Stimulated activated CD4-positive, alpha-beta T cell treated with anti-CD3 and anti-CD28 coated beads, Interleukin-1b, Interleukin-23, amount 100 ng/mL, for 24 hours (primary cell): ENCODE results near the gene SP140.
"Not testable (repeated sequence)": the region's sequence is repeated elsewhere in the genome, so short reads cannot be mapped to it uniquely, and the experiment has no call there.

Source experiments
- DNase-seq, 4 experiments: peaks; one replicate each; pipeline ENCODE4 v3.0.0-alpha.2; 2020; ENCODE audit warnings: low read depth in 4 of 4, low spot score in 1 of 4

SP140 gene

DNA sequence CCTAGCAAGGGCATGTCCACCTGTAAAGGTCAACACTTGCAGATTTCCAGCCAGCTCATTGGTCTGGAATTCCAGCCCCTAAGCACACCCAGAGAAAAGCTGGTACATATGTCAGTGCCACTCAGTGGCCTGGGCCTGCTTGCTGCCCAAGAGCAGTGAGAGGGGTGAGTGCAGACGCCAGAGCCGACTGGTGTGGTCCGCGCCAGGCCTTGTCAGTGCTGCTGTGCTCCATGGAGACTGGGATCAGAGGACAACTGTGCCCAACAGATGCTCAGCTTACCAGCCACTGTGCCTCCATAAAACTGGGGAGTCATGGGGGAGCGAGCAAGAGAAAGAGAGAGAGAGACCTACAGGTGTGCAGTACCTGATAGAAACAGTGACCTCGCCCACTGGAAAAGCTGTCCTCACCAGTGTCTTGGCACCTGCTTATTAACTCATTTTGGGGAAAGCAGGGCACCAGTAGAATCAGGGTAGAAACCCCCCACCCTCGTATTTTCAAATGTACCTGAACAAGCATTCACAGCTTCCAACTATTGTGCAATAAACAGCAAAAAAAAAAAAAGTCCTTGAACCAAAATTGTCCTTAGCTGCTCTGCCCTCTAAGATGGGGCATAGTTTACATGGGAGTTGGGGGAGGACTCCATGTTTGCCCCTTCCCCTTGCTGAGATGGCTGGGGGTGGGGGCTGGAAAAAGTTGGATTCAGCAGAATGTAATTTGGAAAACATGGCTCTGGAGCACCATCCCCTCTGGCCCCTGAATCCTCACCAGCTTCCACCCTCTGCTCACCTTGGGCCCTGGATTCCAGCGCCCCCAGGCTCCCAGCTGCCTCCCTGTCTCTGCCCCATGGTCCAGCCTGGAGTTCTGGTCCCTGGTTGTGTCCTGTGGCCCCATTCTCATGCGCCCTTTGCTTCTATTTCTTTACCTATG, 100.0 kb downstream of the SP140 start:
- no peak for DNase-seq

DNA sequence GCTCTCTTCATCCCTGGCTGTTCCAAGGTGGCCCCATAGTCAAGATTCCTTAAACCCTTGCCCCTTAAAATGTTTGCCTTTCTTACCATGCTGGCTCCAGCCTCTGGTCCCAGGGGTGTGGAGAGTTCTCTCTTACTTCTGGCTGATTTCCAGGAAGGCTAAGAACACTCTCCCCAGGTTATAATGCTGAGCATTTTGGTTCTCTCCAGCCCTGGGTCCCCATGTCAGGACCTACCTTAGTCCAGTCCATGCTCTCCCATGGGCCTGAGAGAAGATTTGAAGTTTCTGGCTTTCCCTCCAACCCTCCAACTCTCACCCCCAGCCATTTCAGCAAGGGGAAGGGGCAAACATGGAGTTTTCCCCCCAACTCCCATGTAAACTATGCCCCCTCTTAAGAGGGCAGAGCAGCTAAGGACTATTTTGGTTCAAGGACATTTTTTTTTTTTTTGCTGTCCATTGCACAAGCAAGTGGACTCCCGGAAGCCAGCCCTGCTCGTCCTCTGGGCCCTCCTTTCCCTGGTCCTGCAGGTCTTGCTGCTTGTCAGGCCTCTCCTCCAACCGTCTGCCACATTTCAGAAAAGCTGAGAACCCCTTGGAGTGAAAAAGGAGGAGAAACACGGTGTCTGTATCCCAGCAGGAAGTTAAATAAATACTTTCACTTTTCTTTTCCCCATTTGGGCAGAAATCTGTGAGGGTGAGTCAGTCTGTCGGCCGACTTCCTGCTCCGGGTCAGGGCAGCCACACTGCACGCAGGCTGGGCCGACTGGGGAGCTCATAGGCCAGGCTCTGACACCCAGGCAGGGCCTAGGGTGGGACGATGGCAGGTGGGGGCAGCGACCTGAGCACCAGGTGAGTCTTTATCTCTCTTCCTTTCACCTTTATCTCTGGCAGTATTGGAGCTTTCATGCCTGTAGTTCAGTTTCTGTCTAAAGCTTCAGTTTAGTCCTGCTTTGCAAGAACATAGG, 101.2 kb downstream of the SP140 start, which contains the start of gene SP140L:
SP140L (plus strand) TSS at position 741 of the 965 bp plus-strand sequence; CDS start at position 818, 77 bp downstream.
- DNase-seq = peak; percentile 33 to 65 (median 54)

DNA sequence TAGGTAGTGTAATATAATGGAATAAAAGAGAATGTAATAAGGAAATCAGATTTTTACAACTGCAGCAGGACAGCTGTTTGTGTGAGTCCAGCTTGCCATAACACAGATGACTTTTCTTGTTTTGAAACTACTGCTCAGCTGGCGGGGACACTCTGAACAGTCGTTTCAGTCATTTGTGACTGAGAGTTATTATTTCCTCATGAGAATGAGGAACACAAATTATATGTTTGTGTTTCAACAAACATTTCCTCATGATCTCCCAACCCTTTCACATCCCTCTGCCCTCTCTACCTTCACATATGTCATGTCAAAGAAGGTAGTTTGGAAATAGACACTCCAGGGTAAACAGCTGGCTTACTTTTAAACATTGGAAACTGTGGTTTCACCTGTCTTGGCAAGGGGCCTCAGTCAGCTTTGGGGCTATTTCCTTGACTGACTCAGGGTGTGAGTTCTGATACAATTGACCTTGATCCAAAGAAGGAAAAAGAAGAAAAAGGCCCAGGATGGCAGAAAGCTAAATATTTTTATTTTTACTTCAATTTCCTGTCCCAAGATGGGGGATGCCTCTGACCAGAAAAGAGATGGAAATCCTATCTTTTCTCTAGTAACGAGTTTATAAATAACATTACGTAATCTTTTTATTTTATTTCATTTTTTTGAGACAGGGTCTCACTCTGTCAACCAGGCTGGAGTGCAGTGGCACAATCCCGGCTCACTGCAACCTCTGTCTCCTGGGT, 102.0 kb downstream of the SP140 start:
- no peak for DNase-seq

DNA sequence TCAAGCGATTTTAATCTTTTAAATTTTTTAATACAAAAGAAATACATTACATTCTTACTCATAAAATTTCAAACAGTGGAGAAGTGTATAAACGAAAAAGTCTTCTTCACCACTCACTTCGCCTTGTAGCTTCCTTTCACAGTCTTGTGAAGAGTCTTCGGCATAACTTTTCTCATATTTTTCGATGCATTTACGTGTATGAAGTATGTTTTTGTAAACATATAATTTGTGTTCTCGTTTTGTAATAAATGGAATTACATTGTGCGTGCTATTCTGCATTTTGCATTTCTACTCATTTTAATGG, 102.6 kb downstream of the SP140 start:
- DNase-seq = no peak

DNA sequence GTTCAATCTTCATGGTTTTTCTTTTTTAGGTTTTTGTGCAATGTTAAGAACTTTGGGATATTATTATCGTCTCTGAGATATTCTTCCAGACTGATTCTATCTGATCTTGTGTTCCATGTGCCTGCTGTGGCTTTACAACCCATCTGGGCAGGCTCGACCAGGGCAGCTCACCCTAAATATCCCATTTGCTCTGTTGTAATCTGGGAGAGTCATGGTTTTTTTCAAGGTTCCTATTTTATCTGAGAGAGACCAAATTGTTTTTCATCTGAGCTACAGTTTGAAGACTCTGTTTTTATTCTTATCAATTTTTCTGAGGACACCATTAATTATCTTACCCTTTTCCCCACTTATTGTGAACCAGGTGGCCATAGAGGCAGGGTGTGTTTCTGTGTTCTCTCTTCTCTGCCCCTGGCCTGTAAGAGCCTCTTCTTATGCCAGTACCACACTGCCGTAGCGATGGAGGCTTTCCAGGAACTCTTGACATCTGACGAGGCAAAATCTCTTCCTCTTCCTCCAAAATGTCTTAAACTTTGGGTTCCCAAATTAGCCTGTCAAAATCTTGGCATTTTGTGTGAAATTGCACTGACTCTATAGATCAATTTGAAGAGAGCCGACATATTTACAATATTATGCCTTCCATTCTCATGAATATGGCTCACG, 104.5 kb downstream of the SP140 start:
- DNase-seq = no peak

DNA sequence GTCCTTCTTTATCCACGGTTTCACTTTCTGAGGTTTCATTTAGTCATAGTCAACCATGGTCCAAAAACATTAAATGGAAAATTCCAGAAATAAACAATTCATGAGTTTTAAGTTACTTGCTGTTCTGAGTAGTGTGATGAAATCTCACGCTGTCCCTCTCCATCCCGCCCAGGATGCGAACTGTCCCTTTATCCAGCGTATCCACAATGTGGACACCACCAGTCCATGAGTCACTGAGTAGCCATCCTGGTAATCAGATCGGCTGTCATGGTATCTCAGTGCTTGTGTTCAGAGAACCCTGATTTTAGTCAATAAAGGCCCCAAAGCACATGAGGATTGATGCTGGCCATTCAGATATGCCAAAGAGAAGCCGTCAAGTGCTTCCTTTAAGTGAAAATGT, 105.2 kb downstream of the SP140 start:
- no peak for DNase-seq

DNA sequence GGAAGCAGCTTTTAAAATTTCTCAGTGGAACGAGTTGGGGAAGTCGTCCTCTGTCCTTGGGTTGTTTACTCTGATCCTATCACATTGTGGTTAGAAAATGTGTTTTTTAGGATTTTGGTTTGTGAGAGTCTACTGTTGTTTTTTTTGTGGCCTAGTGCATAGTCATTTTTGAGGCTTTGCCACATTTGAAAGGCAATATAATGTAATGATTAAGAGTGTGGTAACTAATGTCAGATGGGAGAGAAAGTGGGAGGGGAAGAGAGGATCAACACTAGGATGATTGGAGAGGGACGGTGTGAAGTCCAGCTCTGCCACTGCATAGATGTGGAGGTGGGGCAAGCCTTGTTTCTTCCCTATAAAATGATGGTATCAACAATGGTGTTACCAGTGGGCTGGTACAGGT, 109.9 kb downstream of the SP140 start:
- no peak for DNase-seq

DNA sequence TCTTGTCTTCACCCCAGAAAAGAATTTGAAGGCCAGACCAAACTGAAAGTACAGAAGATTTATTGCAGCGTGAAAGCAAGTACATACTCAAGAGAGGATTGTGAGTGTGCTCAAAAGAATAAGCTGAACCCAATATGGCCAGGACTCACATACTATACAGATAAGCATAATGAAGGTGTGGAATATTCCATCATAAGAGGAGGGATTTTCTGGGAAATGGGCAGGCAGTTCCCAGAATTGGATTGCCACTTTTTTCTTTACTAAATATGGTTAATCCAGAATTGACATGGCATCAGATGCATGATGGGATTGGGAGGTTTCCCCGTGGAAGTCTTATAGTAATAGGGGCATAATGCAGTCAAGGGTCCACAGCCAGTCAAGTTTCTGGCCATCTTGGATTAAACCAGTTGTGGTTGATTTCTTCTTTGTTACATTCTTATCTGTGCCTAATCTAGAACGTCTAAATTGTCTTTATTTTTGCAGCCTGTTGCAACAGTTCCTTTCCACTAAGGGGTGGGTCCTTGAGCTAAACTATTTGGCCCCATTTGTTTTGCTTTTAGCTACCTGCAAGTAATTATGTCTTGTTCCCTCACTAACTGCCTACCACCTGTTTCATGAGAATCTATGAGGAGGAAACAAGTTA, 110.4 kb downstream of the SP140 start:
- DNase-seq = no peak

DNA sequence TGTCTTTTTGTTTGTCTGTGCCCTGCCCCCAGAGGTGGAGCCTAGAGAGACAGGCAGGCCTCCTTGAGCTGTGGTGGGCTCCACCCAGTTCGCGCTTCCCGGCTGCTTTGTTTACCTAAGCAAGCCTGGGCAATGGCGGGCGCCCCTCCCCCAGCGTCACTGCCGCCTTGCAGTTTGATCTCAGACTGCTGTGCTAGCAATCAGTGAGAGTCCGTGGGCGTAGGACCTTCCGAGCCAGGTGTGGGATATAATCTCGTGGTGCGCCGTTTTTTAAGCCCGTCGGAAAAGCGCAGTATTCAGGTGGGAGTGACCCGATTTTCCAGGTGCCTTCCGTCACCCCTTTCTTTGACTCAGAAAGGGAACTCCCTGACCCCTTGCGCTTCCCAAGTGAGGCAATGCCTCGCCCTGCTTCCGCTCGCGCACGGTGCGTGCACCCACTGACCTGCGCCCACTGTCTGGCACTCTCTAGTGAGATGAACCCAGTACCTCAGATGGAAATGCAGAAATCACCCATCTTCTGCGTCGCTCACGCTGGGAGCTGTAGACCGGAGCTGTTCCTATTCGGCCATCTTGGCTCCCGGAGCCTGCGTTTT, 116.5 kb downstream of the SP140 start:
- DNase-seq = not testable (repeated sequence)

DNA sequence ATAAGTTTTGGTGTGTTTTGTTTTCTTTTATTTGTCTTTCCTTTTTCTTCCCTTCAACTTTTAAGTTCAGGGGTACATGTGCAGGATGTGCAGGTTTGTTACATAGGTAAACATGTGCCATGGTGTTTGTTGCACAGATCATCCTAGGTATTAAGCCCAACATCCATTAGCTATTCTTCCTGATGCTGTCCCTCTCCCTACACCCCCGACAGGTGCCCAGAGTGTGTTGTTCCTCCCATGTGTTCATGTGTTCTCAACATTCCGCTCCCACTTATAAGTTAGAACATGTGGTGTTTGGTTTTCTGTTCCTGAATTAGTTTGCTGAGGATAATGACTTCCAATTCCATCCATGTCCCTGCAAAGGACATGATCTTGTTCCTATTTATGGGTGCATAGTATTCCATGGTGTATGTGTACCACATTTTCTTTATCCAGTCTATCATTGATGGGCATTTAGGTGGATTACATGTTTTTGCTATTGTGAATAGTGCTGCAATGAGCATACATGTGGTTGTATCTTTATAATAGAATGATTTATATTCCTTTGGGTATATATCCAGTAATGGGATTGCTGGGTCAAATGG, 117.6 kb downstream of the SP140 start:
- DNase-seq = not testable (repeated sequence)

DNA sequence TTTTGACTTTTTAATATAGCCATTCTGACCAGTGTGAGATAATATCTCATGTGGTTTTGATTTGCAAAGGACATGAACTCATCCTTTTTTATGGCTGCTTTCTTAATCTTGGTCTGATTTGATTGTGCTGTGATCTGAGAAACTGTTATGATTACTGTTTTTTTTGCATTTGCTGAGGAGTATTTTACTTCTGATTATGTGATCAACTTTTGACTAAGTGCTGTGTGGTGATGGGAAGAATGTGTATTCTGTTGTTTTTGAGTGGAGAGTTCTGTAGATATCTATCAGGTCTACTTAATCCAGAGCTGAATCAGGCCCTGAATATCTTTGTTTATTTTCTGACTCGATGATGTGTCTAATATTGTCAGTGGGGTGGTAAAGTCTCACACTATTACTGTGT, 118.2 kb downstream of the SP140 start:
- DNase-seq = no peak

DNA sequence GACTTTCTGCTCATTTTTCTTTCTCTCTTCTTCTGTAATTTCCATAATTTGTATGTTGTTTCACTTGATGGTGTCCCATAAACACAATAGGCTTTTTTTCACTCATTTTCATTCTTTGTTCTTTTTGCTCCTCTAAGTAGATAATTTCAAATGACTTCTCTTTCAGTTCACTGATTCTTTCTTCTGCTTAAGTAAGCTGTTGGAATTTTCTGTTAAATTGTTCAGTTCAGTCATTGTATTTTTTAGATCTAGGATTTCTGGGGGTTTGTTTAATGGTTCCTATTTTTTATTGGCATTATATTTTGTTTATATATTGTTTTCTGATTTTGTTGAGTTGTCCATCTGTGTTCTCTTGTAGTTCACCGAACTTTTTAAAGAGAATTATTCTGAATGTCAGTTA, 120.9 kb downstream of the SP140 start:
- DNase-seq = no peak

DNA sequence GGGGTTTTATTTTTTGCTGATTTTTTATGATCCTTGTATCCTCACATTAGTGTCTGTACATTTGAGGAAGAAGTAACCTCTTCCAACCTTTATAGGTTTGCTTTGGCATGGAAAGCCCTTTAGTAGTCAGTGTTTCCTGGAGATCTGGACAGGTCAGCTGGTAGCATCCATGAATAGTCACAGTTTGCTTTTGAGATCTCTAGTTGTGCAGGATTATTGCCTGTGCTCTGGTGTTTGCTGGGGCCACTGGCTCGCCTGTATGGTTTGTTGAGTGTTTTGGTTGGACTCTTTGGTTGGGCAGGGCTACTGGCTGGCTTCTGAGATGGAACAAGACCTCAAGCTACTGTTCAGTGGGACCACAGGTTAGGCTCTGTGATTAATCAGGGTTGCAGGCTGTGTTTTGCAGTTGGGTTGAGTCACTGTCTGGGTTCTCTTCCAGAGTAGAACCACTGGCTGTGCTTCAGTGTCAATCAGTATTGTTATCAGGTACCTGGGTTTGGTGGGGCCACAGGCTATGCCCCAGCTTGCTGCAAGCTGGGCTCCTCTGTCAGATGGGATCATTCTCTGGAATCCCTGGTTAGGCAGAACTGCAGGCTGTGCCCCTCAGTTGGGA, 121.5 kb downstream of the SP140 start:
- DNase-seq = no peak

DNA sequence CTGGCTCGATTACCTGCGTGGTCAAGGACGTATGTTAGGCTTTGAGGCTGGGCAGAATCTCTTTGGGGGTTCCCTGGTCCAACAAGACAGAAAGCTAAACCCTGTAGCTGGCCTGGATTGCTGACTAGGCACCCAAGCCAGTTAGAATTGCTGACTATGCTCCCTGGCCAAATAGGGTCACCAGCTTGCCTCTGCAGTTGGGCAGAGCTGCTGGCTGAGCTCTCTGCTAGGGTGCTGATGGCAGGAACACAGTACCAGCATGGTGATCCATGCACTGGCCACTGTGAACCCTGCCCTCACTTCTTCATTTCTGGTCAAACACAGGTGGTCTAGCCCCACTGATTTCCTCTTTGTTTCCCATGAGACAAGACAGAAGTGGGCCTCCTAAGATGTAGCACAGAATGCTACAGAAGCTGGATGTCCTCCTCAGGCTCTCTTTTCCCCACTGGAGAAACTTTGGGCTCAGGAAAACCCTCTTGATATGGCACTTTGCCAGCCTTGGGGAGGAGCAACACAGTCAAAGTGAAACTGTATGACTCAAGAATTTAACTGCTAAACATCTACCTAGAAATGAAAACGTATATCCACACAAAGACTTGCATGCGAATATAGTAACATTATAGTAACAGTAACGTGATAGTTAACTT, 122.2 kb downstream of the SP140 start:
- DNase-seq = no peak

DNA sequence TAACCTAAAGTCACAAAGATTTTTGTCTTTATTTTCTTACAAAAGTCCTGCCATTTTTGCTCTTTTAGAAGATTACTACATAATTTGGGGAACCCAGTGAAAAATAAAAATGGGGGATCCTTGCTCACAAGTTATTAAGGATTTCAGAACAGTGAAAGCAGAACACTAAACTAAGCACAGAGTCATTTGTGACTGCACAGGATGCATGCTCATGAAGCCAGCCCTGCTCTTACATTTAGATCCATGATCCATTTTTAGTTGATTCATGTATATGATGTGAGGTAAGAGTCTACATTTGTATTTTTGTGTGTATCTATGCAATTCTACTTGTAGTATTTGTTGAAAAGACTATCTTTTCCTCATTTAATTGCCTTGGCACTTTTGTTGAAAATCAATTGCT, 123.3 kb downstream of the SP140 start:
- DNase-seq = no peak

DNA sequence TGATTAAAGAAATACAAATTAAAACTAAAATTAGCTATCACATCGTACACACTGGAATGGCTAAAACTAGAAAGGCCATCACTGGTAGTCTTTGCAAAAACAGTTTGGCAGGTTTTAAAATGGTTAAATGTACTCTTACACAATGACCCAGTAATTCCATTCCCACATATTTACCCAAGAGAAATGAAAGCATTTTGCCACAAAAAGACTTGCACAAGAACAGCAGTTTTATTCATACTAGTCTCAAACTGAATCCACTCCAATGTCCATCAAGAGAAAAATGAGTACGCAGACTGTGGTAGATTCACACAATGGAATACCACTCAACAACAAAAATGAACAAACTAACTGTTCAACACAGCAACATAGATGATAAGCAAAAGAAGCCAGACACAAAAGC, 130.5 kb downstream of the SP140 start:
- no peak for DNase-seq

DNA sequence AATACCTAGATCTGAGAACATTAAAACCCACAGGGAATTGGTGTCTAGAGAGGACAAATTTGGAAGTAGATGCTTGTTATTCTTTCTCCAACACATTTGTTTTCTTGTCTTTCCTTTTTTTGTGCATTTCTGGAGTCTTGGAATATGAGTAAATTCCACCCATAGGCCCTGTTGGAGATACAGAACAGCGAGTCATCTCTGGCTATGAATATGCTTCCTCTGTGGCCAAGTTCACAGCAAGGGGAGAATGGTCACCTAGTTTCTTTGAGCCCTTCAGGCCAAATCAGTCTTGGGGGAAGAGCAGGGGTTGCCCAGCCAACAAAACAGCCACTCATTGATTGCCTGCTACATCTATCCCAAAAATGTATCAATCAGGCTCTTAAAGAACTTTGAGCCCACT, 132.8 kb downstream of the SP140 start:
- no peak for DNase-seq

DNA sequence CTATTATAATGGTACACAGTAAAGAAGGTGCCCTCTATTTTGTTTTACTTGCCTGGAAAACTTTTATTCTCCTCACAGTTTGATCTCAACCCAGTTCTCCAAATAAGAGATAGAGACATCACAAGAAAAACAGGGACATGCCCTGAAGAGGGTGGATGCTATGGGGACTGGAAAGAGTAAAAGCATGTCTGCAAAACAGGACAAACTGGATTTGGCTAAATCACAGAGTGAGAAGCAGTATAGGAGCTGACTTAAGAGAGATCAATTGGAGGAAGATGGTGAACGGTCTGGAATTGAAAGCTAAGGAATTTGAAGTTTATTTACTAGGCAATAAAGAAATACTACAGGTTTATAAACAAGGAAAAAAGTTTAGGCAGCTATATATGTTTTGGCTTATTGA, 134.5 kb downstream of the SP140 start:
- DNase-seq = no peak
